Measurements from ENCODE around the gene OR52I2. TPM values are rescaled to one million over a fixed set of nuclear protein-coding genes. Genes with fewer than 3 reads are reported as not detected.

The OR52I2 gene
- polyA plus RNA-seq, 1 experiment, result not detected

DNA sequence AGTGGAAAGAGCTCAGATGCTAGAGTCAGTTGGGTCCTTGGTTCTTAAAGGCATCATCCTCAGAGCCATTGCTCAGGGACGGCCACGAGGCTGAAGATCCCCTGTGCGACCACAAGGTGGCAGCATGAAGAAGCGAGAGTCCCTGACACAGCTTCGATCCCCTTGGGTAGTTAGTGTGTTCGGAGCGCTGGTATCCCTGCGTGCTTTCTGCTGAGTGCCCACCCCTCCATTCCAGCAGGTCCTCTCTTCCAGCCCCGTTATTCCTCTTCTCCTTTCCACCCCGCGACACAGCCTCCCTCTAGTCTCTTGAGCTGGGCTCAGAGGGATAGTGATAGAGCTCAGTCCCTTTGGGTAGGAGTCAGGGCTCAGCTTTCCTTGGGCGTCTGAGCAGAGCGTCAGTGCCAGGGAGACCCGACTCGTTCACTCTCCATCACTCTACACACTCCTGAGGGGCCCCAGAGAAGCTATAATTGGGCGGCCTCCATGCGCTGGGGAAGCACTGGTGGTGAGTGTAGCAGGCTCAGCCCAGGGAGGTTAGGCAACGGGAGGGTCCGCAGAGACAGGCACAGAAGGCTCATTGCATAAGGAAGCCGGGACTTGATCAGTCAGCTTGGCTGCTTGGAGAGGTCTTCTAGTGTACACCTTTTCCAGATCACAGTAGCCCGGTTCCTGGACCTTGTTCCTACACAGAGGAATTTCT is 55.6 kb downstream of the OR52I2 start, which contains the start of gene OR51D1:
Gene OR51D1, plus strand, starts transcription at position 516 of the 700 bp plus-strand sequence. CDS start 2,314 bp downstream, outside the sequence.
- Histone ChIP-seq H3K27me3 (ENCODE audit: control insufficient read depth, insufficient read depth, low read length) (no peaks in the 10 kb centered on the region), H3K36me3 (ENCODE audit: control insufficient read depth, insufficient read depth, low read length) (no peaks in the 10 kb centered on the region), H3K4me3 (ENCODE audit: low read depth, low read length) (no peak within 1 kb of the TSS)
- CTCF ChIA-PET, result interaction anchor here (0.6 to 3.0 kb wide), 34 partner anchors 9 to 743 kb away, joined by 3 to 31 read pairs (median 4); partner anchors contain the start of gene MMP26
- DNase-seq (ENCODE audit: low read depth), result no peak
- TF ChIP-seq, protein P1, sequence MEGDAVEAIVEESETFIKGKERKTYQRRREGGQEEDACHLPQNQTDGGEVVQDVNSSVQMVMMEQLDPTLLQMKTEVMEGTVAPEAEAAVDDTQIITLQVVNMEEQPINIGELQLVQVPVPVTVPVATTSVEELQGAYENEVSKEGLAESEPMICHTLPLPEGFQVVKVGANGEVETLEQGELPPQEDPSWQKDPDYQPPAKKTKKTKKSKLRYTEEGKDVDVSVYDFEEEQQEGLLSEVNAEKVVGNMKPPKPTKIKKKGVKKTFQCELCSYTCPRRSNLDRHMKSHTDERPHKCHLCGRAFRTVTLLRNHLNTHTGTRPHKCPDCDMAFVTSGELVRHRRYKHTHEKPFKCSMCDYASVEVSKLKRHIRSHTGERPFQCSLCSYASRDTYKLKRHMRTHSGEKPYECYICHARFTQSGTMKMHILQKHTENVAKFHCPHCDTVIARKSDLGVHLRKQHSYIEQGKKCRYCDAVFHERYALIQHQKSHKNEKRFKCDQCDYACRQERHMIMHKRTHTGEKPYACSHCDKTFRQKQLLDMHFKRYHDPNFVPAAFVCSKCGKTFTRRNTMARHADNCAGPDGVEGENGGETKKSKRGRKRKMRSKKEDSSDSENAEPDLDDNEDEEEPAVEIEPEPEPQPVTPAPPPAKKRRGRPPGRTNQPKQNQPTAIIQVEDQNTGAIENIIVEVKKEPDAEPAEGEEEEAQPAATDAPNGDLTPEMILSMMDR (IDR thresholded peaks at IDR 0.05; ENCODE audit: insufficient read depth, low read depth, low read length), result peak; percentile 89
- POLR2A ChIA-PET, result interaction anchor here (0.5 kb wide), 1 partner anchor 35 kb away, joined by 3 read pairs; no protein-coding TSS in a partner anchor

DNA sequence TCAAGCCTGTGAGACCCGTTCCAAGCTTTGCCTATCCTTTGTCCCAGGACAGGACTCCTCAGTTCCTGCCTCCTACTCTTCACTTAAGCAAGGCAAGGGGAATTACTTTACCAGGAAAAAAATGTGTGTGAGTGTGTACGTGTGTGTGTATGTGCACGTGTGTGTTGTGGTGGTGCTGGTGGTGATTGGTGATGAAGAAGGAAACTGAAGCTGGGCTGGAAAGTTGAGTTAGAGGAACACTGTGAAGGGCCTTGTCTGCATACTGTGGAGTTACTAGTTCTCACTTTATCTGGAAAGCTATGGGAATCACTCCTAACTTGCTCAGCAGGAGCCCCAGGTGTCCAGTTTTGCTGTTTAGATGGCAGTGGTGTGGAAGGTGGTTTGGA is 56.1 kb downstream of the OR52I2 start:
- CTCF ChIA-PET, result interaction anchor here (0.7 to 3.0 kb wide), 24 partner anchors 9 to 743 kb away, joined by 3 to 31 read pairs (median 5); partner anchors contain the start of gene MMP26
- no peak overlapping the region for H3K4me3 ChIP-seq (ENCODE audit: low read depth, low read length)
- no peaks in the 10 kb centered on the region for H3K27me3 ChIP-seq (ENCODE audit: control insufficient read depth, insufficient read depth, low read length)
- DNase-seq (ENCODE audit: low read depth), result no peak
- H3K36me3 ChIP-seq (ENCODE audit: control insufficient read depth, insufficient read depth, low read length), result no peaks in the 10 kb centered on the region
- POLR2A ChIA-PET, result no interaction called here
- TF ChIP-seq, protein P1 (IDR thresholded peaks at IDR 0.05; ENCODE audit: insufficient read depth, low read depth, low read length), result no peak

DNA sequence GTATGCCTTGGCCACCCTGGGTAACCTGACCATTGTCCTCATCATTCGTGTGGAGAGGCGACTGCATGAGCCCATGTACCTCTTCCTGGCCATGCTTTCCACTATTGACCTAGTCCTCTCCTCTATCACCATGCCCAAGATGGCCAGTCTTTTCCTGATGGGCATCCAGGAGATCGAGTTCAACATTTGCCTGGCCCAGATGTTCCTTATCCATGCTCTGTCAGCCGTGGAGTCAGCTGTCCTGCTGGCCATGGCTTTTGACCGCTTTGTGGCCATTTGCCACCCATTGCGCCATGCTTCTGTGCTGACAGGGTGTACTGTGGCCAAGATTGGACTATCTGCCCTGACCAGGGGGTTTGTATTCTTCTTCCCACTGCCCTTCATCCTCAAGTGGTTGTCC is 58.4 kb downstream of the OR52I2 start:
- POLR2A ChIA-PET, result no interaction called here
- no peaks in the 10 kb centered on the region for H3K27me3 ChIP-seq (ENCODE audit: control insufficient read depth, insufficient read depth, low read length)
- TF ChIP-seq, protein P1 (IDR thresholded peaks at IDR 0.05; ENCODE audit: insufficient read depth, low read depth, low read length), result no peak
- H3K4me3 ChIP-seq (ENCODE audit: low read depth, low read length), result no peak overlapping the region
- DNase-seq (ENCODE audit: low read depth), result no peak
- H3K36me3 ChIP-seq (ENCODE audit: control insufficient read depth, insufficient read depth, low read length), result no peaks in the 10 kb centered on the region
- CTCF ChIA-PET, result interaction anchor here (0.9 kb wide), 1 partner anchor 336 kb away, joined by 3 read pairs; no protein-coding TSS in a partner anchor

DNA sequence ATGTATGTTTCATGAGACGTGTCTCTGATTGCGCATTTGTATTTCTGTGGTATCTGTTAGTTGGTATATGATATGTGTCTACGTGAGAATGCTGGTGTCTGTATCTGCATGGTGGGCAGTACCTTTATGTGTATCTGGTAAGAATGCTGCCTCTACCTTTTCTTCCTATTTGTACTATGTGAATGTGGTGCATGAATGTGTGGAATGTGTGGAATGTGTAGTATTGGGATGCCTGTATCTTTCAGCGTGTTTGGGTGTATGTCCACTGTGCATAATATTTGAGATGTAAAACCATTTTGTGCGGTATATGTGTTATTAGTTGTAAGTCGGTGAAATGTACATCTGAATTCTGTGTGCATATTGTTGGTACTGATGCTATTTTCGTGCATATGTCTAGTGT is 60.0 kb downstream of the OR52I2 start:
- no peak overlapping the region for H3K4me3 ChIP-seq (ENCODE audit: low read depth, low read length)
- H3K36me3 ChIP-seq (ENCODE audit: control insufficient read depth, insufficient read depth, low read length), result no peaks in the 10 kb centered on the region
- TF ChIP-seq, protein P1 (IDR thresholded peaks at IDR 0.05; ENCODE audit: insufficient read depth, low read depth, low read length), result no peak
- no peak for DNase-seq (ENCODE audit: low read depth)
- H3K27me3 ChIP-seq (ENCODE audit: control insufficient read depth, insufficient read depth, low read length), result no peaks in the 10 kb centered on the region
- POLR2A ChIA-PET, result no interaction called here
- CTCF ChIA-PET, result no interaction called here

DNA sequence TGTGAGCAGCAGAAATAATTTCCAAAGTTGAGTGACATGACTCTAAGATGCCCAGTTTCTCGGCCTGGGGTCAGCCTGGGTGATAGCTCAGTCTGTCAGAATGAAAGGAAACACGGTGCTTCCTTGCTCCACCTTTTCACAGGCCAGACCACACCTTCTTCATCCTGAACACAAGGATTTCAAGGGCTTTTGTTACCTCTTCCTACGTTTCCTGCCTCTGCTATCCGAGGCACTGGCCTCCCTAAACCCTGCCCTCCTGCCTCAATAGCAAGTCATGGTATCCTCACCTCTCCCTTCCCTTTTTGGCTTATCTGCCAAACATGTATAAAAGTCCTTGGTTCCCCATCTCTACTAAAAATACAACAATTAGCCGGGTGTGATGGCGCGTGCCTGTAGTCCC is 60.5 kb downstream of the OR52I2 start:
- POLR2A ChIA-PET, result no interaction called here
- DNase-seq (ENCODE audit: low read depth), result no peak
- TF ChIP-seq, protein P1 (IDR thresholded peaks at IDR 0.05; ENCODE audit: insufficient read depth, low read depth, low read length), result no peak
- H3K27me3 ChIP-seq (ENCODE audit: control insufficient read depth, insufficient read depth, low read length), result no peaks in the 10 kb centered on the region
- H3K4me3 ChIP-seq (ENCODE audit: low read depth, low read length), result no peak overlapping the region
- no peaks in the 10 kb centered on the region for H3K36me3 ChIP-seq (ENCODE audit: control insufficient read depth, insufficient read depth, low read length)
- CTCF ChIA-PET, result no interaction called here

Other genes with a start within 250 kb of the OR52I2 start
- not detected in 2 replicates for gene OR52B4, start 213.4 kb upstream of the OR52I2 start, polyA plus RNA-seq (2011; rRNA removed)
- gene TRIM21, start 188.0 kb upstream of the OR52I2 start, polyA plus RNA-seq (2011; rRNA removed), result 24.3 and 26.9 TPM in 2 replicates
- gene OR52K2, start 132.4 kb upstream of the OR52I2 start, polyA plus RNA-seq (2011; rRNA removed), result not detected in 2 replicates
- gene OR52K1, start 99.1 kb upstream of the OR52I2 start, polyA plus RNA-seq (2011; rRNA removed), result not detected in 2 replicates
- gene OR52M1, start 36.6 kb upstream of the OR52I2 start, polyA plus RNA-seq (2011; rRNA removed), result not detected in 2 replicates
- not detected in 2 replicates for gene OR52I1, start 12.3 kb downstream of the OR52I2 start, polyA plus RNA-seq (2011; rRNA removed)
- gene TRIM68, start 26.5 kb downstream of the OR52I2 start, polyA plus RNA-seq (2011; rRNA removed), result 6.2 and 6.5 TPM in 2 replicates
- not detected in 2 replicates for gene OR51D1, start 55.7 kb downstream of the OR52I2 start, polyA plus RNA-seq (2011; rRNA removed)
- not detected in 2 replicates for gene OR51E1, start 62.2 kb downstream of the OR52I2 start, polyA plus RNA-seq (2011; rRNA removed)
- gene OR51E2, start 116.1 kb downstream of the OR52I2 start, polyA plus RNA-seq (2011; rRNA removed), result not detected in 2 replicates
- gene MMP26, start 123.0 kb downstream of the OR52I2 start, polyA plus RNA-seq (2011; rRNA removed), result not detected in 2 replicates
- not detected in 2 replicates for gene OR51F1, start 188.2 kb downstream of the OR52I2 start, polyA plus RNA-seq (2011; rRNA removed)
- gene OR52R1, start 222.6 kb downstream of the OR52I2 start, polyA plus RNA-seq (2011; rRNA removed), result not detected in 2 replicates
- not detected in 2 replicates for gene OR51F2, start 239.6 kb downstream of the OR52I2 start, polyA plus RNA-seq (2011; rRNA removed)

Measured in BJ (cell line).